ENCODE measurements around the gene WRNIP1.

WRNIP1 gene

DNA sequence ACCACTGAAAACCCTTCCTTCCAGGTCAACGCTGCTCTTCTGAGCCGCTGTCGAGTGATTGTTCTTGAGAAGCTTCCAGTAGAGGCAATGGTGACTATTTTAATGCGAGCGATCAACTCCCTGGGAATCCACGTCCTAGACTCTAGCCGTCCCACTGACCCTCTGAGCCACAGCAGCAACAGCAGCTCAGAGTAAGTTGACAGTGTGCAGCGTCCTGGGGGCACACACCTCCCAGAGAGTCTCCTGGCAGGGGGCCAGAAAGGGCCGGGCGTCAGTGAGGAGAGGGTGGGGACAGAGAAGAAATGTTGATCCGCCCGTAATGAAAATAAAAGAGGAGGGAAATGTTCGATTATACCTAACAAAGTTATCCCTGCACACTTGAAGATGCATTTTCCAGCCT is 5.0 kb downstream of the WRNIP1 start:
- no peak for DNase-seq
- TF ChIP-seq, protein P1, sequence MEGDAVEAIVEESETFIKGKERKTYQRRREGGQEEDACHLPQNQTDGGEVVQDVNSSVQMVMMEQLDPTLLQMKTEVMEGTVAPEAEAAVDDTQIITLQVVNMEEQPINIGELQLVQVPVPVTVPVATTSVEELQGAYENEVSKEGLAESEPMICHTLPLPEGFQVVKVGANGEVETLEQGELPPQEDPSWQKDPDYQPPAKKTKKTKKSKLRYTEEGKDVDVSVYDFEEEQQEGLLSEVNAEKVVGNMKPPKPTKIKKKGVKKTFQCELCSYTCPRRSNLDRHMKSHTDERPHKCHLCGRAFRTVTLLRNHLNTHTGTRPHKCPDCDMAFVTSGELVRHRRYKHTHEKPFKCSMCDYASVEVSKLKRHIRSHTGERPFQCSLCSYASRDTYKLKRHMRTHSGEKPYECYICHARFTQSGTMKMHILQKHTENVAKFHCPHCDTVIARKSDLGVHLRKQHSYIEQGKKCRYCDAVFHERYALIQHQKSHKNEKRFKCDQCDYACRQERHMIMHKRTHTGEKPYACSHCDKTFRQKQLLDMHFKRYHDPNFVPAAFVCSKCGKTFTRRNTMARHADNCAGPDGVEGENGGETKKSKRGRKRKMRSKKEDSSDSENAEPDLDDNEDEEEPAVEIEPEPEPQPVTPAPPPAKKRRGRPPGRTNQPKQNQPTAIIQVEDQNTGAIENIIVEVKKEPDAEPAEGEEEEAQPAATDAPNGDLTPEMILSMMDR (IDR thresholded peaks at IDR 0.05; ENCODE audit: low read depth, low read length), result no peak
- no peaks in the 10 kb centered on the region for H3K27me3 ChIP-seq (ENCODE audit: insufficient read depth, low read depth, severe bottlenecking)
- peaks cover 75% of the 10 kb centered on the region for H3K36me3 ChIP-seq
- H3K27ac ChIP-seq, result no peak overlapping the region
- H3K9me3 ChIP-seq (ENCODE audit: severe bottlenecking), result no peaks in the 10 kb centered on the region
- no peak overlapping the region for H3K4me3 ChIP-seq (ENCODE audit: low read depth, low read length)

DNA sequence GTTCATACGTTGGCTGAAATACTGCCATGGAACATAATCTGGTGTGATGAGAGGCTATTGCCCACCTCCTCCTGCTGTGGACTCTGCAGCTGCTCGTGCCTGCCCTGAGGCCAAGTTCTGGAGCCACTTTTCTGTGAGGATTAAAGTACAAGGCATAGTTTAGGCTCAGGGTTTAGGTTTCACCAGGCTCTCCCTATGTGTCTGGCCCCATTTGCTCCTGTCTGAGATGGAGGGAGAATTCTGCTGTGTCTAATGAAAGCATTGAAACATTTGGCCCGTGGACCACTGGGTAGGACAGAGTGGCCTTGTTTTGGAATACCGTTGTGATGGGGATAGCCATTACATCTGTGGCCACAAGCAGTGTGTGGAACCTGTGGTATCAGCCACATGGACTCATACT is 5.9 kb downstream of the WRNIP1 start:
- Histone ChIP-seq H3K27me3 (ENCODE audit: insufficient read depth, low read depth, severe bottlenecking) (no peaks in the 10 kb centered on the region), H3K27ac (no peak overlapping the region), H3K4me3 (ENCODE audit: low read depth, low read length) (no peak overlapping the region), H3K36me3 (peaks cover 82% of the 10 kb centered on the region), H3K9me3 (ENCODE audit: severe bottlenecking) (no peaks in the 10 kb centered on the region)
- no peak for DNase-seq
- TF ChIP-seq, protein P1 (IDR thresholded peaks at IDR 0.05; ENCODE audit: low read depth, low read length), result no peak

DNA sequence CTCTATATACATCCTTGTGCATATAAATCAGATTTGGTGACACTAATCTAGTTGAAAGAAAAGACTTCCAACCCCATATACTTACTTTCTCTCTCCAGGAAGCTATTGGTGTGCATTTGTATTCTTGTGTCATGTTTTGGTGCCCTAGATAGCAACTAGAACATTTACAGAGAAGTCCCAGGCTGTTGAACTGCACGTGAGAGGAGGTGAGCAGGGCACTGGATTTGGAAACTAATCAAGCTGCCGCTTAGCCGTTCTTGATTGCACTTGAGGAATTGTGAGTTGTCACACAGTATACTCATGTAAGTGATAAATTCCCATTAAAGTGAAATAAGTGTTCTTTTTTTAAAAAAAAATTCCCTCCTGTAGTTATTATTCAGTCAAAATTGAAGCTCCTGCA is 7.6 kb downstream of the WRNIP1 start:
- Histone ChIP-seq H3K9me3 (ENCODE audit: severe bottlenecking) (no peaks in the 10 kb centered on the region), H3K27me3 (ENCODE audit: insufficient read depth, low read depth, severe bottlenecking) (no peaks in the 10 kb centered on the region), H3K36me3 (peaks cover 85% of the 10 kb centered on the region), H3K27ac (no peak overlapping the region), H3K4me3 (ENCODE audit: low read depth, low read length) (no peak overlapping the region)
- TF ChIP-seq, protein P1 (IDR thresholded peaks at IDR 0.05; ENCODE audit: low read depth, low read length), result no peak
- no peak for DNase-seq

DNA sequence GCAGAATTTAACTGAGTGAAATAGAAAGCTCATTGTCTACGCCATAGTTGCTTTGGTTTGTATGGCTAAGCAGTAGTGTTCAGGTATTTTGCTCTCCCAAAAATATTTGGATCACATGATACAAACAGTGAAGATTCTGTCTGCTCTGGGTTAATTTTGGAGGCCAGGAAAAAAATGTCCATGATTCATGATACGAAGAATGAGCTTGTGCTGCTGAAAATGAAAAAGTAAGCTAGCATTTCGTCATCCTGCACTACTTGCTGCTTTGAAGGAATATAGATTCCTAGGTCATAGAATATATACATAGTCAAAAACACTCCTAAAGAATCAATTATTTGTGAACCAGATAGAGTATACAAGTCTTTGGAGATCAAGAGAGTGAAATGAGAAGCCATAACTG is 8.3 kb downstream of the WRNIP1 start:
- no peak overlapping the region for H3K4me3 ChIP-seq (ENCODE audit: low read depth, low read length)
- no peak overlapping the region for H3K27ac ChIP-seq
- peaks cover 80% of the 10 kb centered on the region for H3K36me3 ChIP-seq
- no peaks in the 10 kb centered on the region for H3K27me3 ChIP-seq (ENCODE audit: insufficient read depth, low read depth, severe bottlenecking)
- DNase-seq, result no peak
- H3K9me3 ChIP-seq (ENCODE audit: severe bottlenecking), result no peaks in the 10 kb centered on the region
- TF ChIP-seq, protein P1 (IDR thresholded peaks at IDR 0.05; ENCODE audit: low read depth, low read length), result no peak

DNA sequence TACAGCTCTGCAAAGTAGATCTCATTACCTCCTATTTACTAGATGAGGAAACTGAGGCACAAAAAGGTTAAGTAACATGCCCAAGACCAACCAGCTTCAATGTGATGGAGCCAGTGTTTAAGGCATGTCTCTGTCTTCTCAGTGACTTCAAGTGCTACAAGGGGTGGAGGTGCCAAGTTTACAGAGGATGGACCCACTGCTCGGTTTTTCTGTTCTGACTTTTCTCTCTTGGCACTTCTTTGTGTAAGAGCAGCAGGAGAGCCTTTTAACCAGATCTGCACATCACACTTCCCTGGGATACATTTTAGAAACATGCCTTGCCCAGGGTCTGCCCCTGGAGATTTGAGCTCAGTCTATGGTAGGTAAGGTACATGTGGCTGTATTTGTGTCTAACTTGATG is 9.8 kb downstream of the WRNIP1 start:
- Histone ChIP-seq H3K4me3 (ENCODE audit: low read depth, low read length) (no peak overlapping the region), H3K36me3 (peaks cover 85% of the 10 kb centered on the region), H3K27me3 (ENCODE audit: insufficient read depth, low read depth, severe bottlenecking) (no peaks in the 10 kb centered on the region), H3K9me3 (ENCODE audit: severe bottlenecking) (no peaks in the 10 kb centered on the region), H3K27ac (no peak overlapping the region)
- TF ChIP-seq, protein P1 (IDR thresholded peaks at IDR 0.05; ENCODE audit: low read depth, low read length), result no peak
- DNase-seq, result no peak

DNA sequence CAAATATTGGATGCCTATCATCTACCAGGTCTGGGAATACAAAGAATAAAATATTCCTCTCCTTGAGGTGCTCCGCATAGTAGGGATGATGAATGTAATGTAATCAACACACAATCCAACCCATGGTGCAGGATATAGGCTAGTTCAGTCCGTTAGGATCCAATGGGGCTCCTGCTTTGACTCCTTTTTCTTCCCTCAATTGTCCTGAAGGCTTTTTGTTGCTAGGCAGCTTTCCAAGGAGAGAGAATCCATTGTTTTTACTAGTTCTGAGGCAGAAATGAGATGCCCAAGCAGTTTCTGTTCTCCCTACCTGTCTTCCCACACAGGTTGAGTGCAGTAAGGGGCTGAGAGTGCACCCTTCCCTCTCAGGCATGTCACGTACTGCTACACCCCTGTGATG is 12.1 kb downstream of the WRNIP1 start:
- Histone ChIP-seq H3K9me3 (ENCODE audit: severe bottlenecking) (no peaks in the 10 kb centered on the region), H3K4me3 (ENCODE audit: low read depth, low read length) (no peak overlapping the region), H3K36me3 (peaks cover 83% of the 10 kb centered on the region), H3K27me3 (ENCODE audit: insufficient read depth, low read depth, severe bottlenecking) (no peaks in the 10 kb centered on the region), H3K27ac (no peak overlapping the region)
- TF ChIP-seq, protein P1 (IDR thresholded peaks at IDR 0.05; ENCODE audit: low read depth, low read length), result no peak
- DNase-seq, result no peak

All from WERI-Rb-1 (cell line).